GM23338 (cell line): ENCODE measurements around the gene YBEY. TPM values are rescaled to one million over a fixed set of nuclear protein-coding genes. Genes with fewer than 3 reads are reported as not detected.

ENCODE experiments used
- ATAC-seq: fragments of 200-7000 bp; cut with Tn5 transposase; 3 replicates; pipeline ENCODE4 v1.9.1; 2020
- DNase-seq: peaks from one replicate; pipeline ENCODE4 v3.0.0-alpha.2; 2015; ENCODE audit warnings: low spot score
- H2AFZ ChIP-seq: fragments of 200-600 bp; sonication (generic); 2 replicates; pipeline ENCODE4 v1.8.0; 2016; ENCODE audit warnings: antibody characterized with exemption, mild to moderate bottlenecking, moderate library complexity
- H3F3A ChIP-seq: fragments of 200-600 bp; sonication (generic); replicated peaks from 2 replicates; pipeline ENCODE4 v1.8.0; 2017; ENCODE audit warnings: antibody characterized with exemption, mixed run types, low read depth
- H3K27ac ChIP-seq: fragments of 200-600 bp; sonication (generic); 2 replicates; pipeline ENCODE4 v1.6.1; 2016; ENCODE audit warnings: low read depth
- H3K27me3 ChIP-seq: fragments of 200-600 bp; sonication (generic); 2 replicates; pipeline ENCODE4 v1.8.0; 2016; ENCODE audit warnings: mild to moderate bottlenecking, mixed run types, moderate library complexity; ENCODE audit not compliant: insufficient read depth
- H3K36me3 ChIP-seq: fragments of 200-600 bp; sonication (generic); 2 replicates; pipeline ENCODE4 v1.8.0; 2016; ENCODE audit warnings: mild to moderate bottlenecking; ENCODE audit not compliant: insufficient read depth
- H3K4me1 ChIP-seq: fragments of 200-600 bp; sonication (generic); 2 replicates; pipeline ENCODE4 v1.8.0; 2016; ENCODE audit warnings: mild to moderate bottlenecking, moderate library complexity; ENCODE audit not compliant: insufficient read depth
- H3K4me2 ChIP-seq: fragments of 200-600 bp; sonication (generic); 2 replicates; pipeline ENCODE4 v1.7.1; 2017; ENCODE audit warnings: mixed run types
- H3K4me3 ChIP-seq: fragments of 200-600 bp; sonication (generic); 2 replicates; pipeline ENCODE4 v1.6.1; 2016; ENCODE audit warnings: mixed run types
- H3K79me2 ChIP-seq: fragments of 200-600 bp; sonication (generic); replicated peaks from 2 replicates; pipeline ENCODE4 v1.8.0; 2017; ENCODE audit warnings: mild to moderate bottlenecking; ENCODE audit not compliant: insufficient read depth
- H3K9me2 ChIP-seq: fragments of 200-600 bp; sonication (generic); 2 replicates; pipeline ENCODE4 v1.8.0; 2017; ENCODE audit not compliant: insufficient read depth
- H4K20me1 ChIP-seq: fragments of 200-600 bp; sonication (generic); replicated peaks from 2 replicates; pipeline ENCODE4 v1.8.0; 2017; ENCODE audit warnings: mild to moderate bottlenecking; ENCODE audit not compliant: insufficient read depth
- H3K27ac Mint-ChIP-seq: 2 replicates; pipeline ENCODE4 v1.8.0; 2020; ENCODE audit warnings: inconsistent platforms, mild to moderate bottlenecking, moderate library complexity, mixed read lengths
- H3K27me3 Mint-ChIP-seq: 3 replicates; pipeline ENCODE4 v1.8.0; 2022; ENCODE audit warnings: low read depth, mild to moderate bottlenecking, moderate library complexity, mixed read lengths, inconsistent platforms; ENCODE audit not compliant: insufficient read depth, poor library complexity
- H3K36me3 Mint-ChIP-seq: 3 replicates; pipeline ENCODE4 v1.8.0; 2021; ENCODE audit warnings: low read depth, mild to moderate bottlenecking, inconsistent platforms, moderate library complexity, mixed read lengths
- H3K4me1 Mint-ChIP-seq: 3 replicates; pipeline ENCODE4 v1.8.0; 2020; ENCODE audit warnings: mild to moderate bottlenecking, inconsistent platforms, mixed read lengths
- H3K4me3 Mint-ChIP-seq: 3 replicates; pipeline ENCODE4 v1.8.0; 2021; ENCODE audit warnings: moderate library complexity, mild to moderate bottlenecking, inconsistent platforms, mixed read lengths
- H3K9me3 Mint-ChIP-seq: 3 replicates; pipeline ENCODE4 v1.8.0; 2020; ENCODE audit warnings: moderate library complexity, mild to moderate bottlenecking, inconsistent platforms, mixed read lengths
- CREB1 ChIP-seq: fragments of 250-450 bp; sonication (Bioruptor Pico); IDR thresholded peaks from 2 replicates; pipeline ENCODE4 v1.5.0; 2020; ENCODE audit warnings: low read depth, mild to moderate bottlenecking, moderate library complexity
- ETS1 ChIP-seq: IDR thresholded peaks from 2 replicates; pipeline ENCODE4 v1.6.1; 2016; ENCODE audit warnings: antibody characterized with exemption
- EZH2phosphoT487 ChIP-seq: fragments of 200-600 bp; sonication (generic); IDR thresholded peaks from one replicate; pipeline ENCODE4 v1.8.1; 2018; ENCODE audit warnings: antibody characterized with exemption; ENCODE audit not compliant: unreplicated experiment
- POLR2AphosphoS5 ChIP-seq: IDR thresholded peaks from 2 replicates; pipeline ENCODE4 v1.6.1; 2016; ENCODE audit warnings: antibody characterized with exemption, low read depth
- REST ChIP-seq: IDR thresholded peaks from one replicate; pipeline ENCODE4 v1.6.1; 2018; ENCODE audit warnings: antibody characterized with exemption; ENCODE audit not compliant: unreplicated experiment
- ZNF114 ChIP-seq: fragments of 250-450 bp; sonication (Bioruptor Pico); IDR thresholded peaks from 2 replicates; pipeline ENCODE4 v1.5.0; 2020; ENCODE audit warnings: mild to moderate bottlenecking, moderate library complexity
- ZNF331 ChIP-seq: fragments of 250-450 bp; sonication (Bioruptor Pico); IDR thresholded peaks from 2 replicates; pipeline ENCODE4 v1.5.0; 2020; ENCODE audit warnings: low read depth, mild to moderate bottlenecking, moderate library complexity
- ZNF462 ChIP-seq: fragments of 250-450 bp; sonication (Bioruptor Pico); IDR thresholded peaks from 2 replicates; pipeline ENCODE4 v1.5.0; 2020; ENCODE audit warnings: mild to moderate bottlenecking, moderate library complexity
- polyA plus RNA-seq: library from polyadenylated mRNA; unstranded; fragments of >200 nt; fragmentation: Nextera tagmentation; extraction: Ambion mirVana; gene quantifications from 2 replicates; pipeline ENCODE4 v1.2.1, GENCODE V29; 2016
- total RNA-seq: library from RNA; depleted of rRNA; stranded (reverse); fragments of >200 nt; shearing (Covaris generic); gene quantifications from 2 replicates; pipeline ENCODE4 v1.2.3, GENCODE V29; 2014

Gene YBEY
- total and polyA plus RNA-seq, 2 experiments from 2014 or later, result 28.1 to 31.8 TPM

GRCh38 chr21:46329796-46330195 lies 43.7 kb downstream of the YBEY start (continued):
- no peak for TF ChIP-seq ZNF462

GRCh38 chr21:46334351-46335140 lies 48.4 kb downstream of the YBEY start:
- no peak overlapping the region for H3K27ac ChIP-seq
- no peaks in the 10 kb centered on the region for H3K9me2 ChIP-seq
- H3K9me3 Mint-ChIP-seq, result no peaks in the 10 kb centered on the region
- no peak overlapping the region for H3K4me3 Mint-ChIP-seq
- no peak overlapping the region for H3K4me2 ChIP-seq
- peaks cover 70% of the 10 kb centered on the region for H3K36me3 Mint-ChIP-seq
- H2AFZ ChIP-seq, result no peak overlapping the region
- H3K27me3 ChIP-seq, result no peaks in the 10 kb centered on the region
- H3K27ac Mint-ChIP-seq, result no peak overlapping the region
- no peak for DNase-seq
- no peaks in the 10 kb centered on the region for H3K4me1 Mint-ChIP-seq
- H3K36me3 ChIP-seq, result peaks cover 7% of the 10 kb centered on the region
- H3F3A ChIP-seq, result no peaks in the 10 kb centered on the region
- peaks cover 3% of the 10 kb centered on the region for H3K27me3 Mint-ChIP-seq
- H3K79me2 ChIP-seq, result peaks cover 37% of the 10 kb centered on the region
- H3K4me1 ChIP-seq, result no peaks in the 10 kb centered on the region
- ATAC-seq, result no peak
- peaks cover 10% of the 10 kb centered on the region for H4K20me1 ChIP-seq
- no peak overlapping the region for H3K4me3 ChIP-seq
- TF ChIP-seq EZH2phosphoT487, result no peak
- no peak for TF ChIP-seq REST
- no peak for TF ChIP-seq CREB1 (CRISPR knock-in tag)
- no peak for TF ChIP-seq ZNF331 (CRISPR knock-in tag)
- TF ChIP-seq ETS1, result no peak
- TF ChIP-seq ZNF114 (CRISPR knock-in tag), result no peak
- TF ChIP-seq POLR2AphosphoS5, result no peak
